HEK293T (cell line): Measurements from ENCODE around the gene BEAN1.

ENCODE experiments used
- ARNT ChIP-seq: fragments of 450-650 bp; IDR thresholded peaks from 2 replicates; pipeline ENCODE4 v1.6.1; 2017; ENCODE audit warnings: mild to moderate bottlenecking
- ELF4 ChIP-seq: fragments of 450-650 bp; IDR thresholded peaks from 2 replicates; pipeline ENCODE4 v1.6.1; 2017; ENCODE audit warnings: antibody characterized with exemption
- FOXK2 ChIP-seq: fragments of 450-650 bp; IDR thresholded peaks from 2 replicates; pipeline ENCODE4 v1.6.1; 2016; ENCODE audit warnings: mild to moderate bottlenecking
- FOXM1 ChIP-seq: fragments of 450-650 bp; IDR thresholded peaks from 2 replicates; pipeline ENCODE4 v1.6.1; 2017; ENCODE audit warnings: mild to moderate bottlenecking, borderline replicate concordance
- L3MBTL2 ChIP-seq: fragments of 450-650 bp; conservative IDR thresholded peaks from 2 replicates; pipeline ENCODE4 v1.6.1; 2016; ENCODE audit warnings: mild to moderate bottlenecking
- LEF1 ChIP-seq: fragments of 450-650 bp; IDR thresholded peaks from 2 replicates; pipeline ENCODE4 v1.6.1; 2017; ENCODE audit warnings: mild to moderate bottlenecking, borderline replicate concordance
- SP1 ChIP-seq: fragments of 450-650 bp; IDR thresholded peaks from 2 replicates; pipeline ENCODE4 v1.6.1; 2017
- SUZ12 ChIP-seq: fragments of 450-650 bp; IDR thresholded peaks from 2 replicates; pipeline ENCODE4 v1.6.1; 2016; ENCODE audit warnings: mild to moderate bottlenecking
- TARDBP ChIP-seq: fragments of 450-650 bp; IDR thresholded peaks from 2 replicates; pipeline ENCODE4 v1.6.1; 2016
- ZNF384 ChIP-seq: fragments of 450-650 bp; IDR thresholded peaks from 2 replicates; pipeline ENCODE4 v1.6.1; 2016
- TF ChIP-seq, protein P1 (sequence below): fragments of 450-650 bp; IDR thresholded peaks from 2 replicates; pipeline ENCODE4 v1.6.1; 2016

GRCh38 chr16:66508248-66508913, 81.3 kb downstream of the BEAN1 start:
- TF ChIP-seq L3MBTL2 (no peak), ZNF384 (no peak), FOXM1 (no peak), LEF1 (no peak), SP1 (no peak), TARDBP (no peak), FOXK2 (no peak), SUZ12 (no peak), ARNT (no peak), ELF4 (no peak)
- TF ChIP-seq, protein P1, sequence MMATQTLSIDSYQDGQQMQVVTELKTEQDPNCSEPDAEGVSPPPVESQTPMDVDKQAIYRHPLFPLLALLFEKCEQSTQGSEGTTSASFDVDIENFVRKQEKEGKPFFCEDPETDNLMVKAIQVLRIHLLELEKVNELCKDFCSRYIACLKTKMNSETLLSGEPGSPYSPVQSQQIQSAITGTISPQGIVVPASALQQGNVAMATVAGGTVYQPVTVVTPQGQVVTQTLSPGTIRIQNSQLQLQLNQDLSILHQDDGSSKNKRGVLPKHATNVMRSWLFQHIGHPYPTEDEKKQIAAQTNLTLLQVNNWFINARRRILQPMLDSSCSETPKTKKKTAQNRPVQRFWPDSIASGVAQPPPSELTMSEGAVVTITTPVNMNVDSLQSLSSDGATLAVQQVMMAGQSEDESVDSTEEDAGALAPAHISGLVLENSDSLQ, result no peak
